HG03095 (cell line): ENCODE data around the gene RANBP10.
"Not testable (repeated sequence)": the region's sequence is repeated elsewhere in the genome, so short reads cannot be mapped to it uniquely, and the experiment has no call there.

Source experiments
- ATAC-seq: cut with Tn5 transposase; IDR thresholded peaks from one replicate; pipeline ENCODE4 v1.9.1; 2021; ENCODE audit warnings: moderate library complexity; ENCODE audit not compliant: unreplicated experiment

Gene RANBP10

GRCh38 chr16:67780847-67781564, 25.4 kb downstream of the RANBP10 start:
- ATAC-seq: no peak

GRCh38 chr16:67779256-67780014, 26.9 kb downstream of the RANBP10 start:
- ATAC-seq: no peak

GRCh38 chr16:67775273-67775672, 31.1 kb downstream of the RANBP10 start:
- ATAC-seq: no peak

- no peak for ATAC-seq
These were observed 31.9 kb downstream of the RANBP10 start for GRCh38 chr16:67774457-67774853.

GRCh38 chr16:67773569-67774456, 32.5 kb downstream of the RANBP10 start:
- no peak for ATAC-seq

- ATAC-seq: no peak
These were observed 33.3 kb downstream of the RANBP10 start for GRCh38 chr16:67773099-67773498.

- no peak for ATAC-seq
These were observed 35.9 kb downstream of the RANBP10 start for GRCh38 chr16:67770346-67770991.

- no peak for ATAC-seq
These were observed 38.4 kb downstream of the RANBP10 start for GRCh38 chr16:67767953-67768352.

GRCh38 chr16:67766291-67766690, 40.1 kb downstream of the RANBP10 start:
- no peak for ATAC-seq

- no peak for ATAC-seq
These were observed 42.1 kb downstream of the RANBP10 start for GRCh38 chr16:67764158-67764667.

GRCh38 chr16:67763066-67763465, 43.3 kb downstream of the RANBP10 start:
- ATAC-seq: no peak

- no peak for ATAC-seq
These were observed 44.0 kb downstream of the RANBP10 start for GRCh38 chr16:67762385-67762784.

GRCh38 chr16:67761924-67762323, 44.4 kb downstream of the RANBP10 start:
- ATAC-seq: no peak

GRCh38 chr16:67760956-67761230, 45.5 kb downstream of the RANBP10 start:
- no peak for ATAC-seq

GRCh38 chr16:67760206-67760955, 46.0 kb downstream of the RANBP10 start:
- no peak for ATAC-seq

GRCh38 chr16:67758966-67759365, 47.4 kb downstream of the RANBP10 start:
- ATAC-seq: no peak

- no peak for ATAC-seq
These were observed 48.4 kb downstream of the RANBP10 start for GRCh38 chr16:67758006-67758405.

- no peak for ATAC-seq
These were observed 53.7 kb downstream of the RANBP10 start for GRCh38 chr16:67752641-67753040.

GRCh38 chr16:67751331-67751730, 55.0 kb downstream of the RANBP10 start:
- not testable (repeated sequence) for ATAC-seq

- ATAC-seq: peak; percentile 72
These were observed 55.9 kb downstream of the RANBP10 start for GRCh38 chr16:67750466-67750865.
